IMR-90 (cell line): Measurements from ENCODE around the gene ULK1. TPM values are rescaled to one million over a fixed set of nuclear protein-coding genes. Genes with fewer than 3 reads are reported as not detected.
A peak's percentile ranks its signal among the peaks of the same experiment; 100 is the strongest.

Source experiments
- ATAC-seq: fragments of 200-7000 bp; cut with Tn5 transposase; 2 replicates; pipeline ENCODE4 v1.9.1; 2020; ENCODE audit warnings: low read depth, mild to moderate bottlenecking, moderate library complexity
- BruUV-seq: library from RNA; stranded (reverse); fragments of 400-500 nt; replicated peaks from 2 replicates; lab custom pipeline; 2021; lab: Mats Ljungman, UMichigan
- CTCF ChIA-PET: fragments of 300-600 bp; formaldehyde crosslinking; extraction: SDS; loops from one replicate; lab custom pipeline; 2021; ENCODE audit warnings: antibody characterized with exemption; lab: Yijun Ruan, JAX
- POLR2A ChIA-PET: fragments of 300-600 bp; sonication (Branson Sonifier 250); formaldehyde crosslinking; loops from one replicate; lab custom pipeline; 2022; ENCODE audit warnings: antibody characterized with exemption; ENCODE audit not compliant: unreplicated experiment; lab: Charles Lee
- DNase-seq: peaks from one replicate; pipeline ENCODE4 v3.0.0; 2013
- H2AFZ ChIP-seq: replicated peaks from 2 replicates; pipeline ENCODE3; 2013; ENCODE audit warnings: low read length, mild to moderate bottlenecking; ENCODE audit not compliant: poor library complexity
- H2AK5ac ChIP-seq: 2 replicates; pipeline ENCODE4 v1.6.1; 2013; ENCODE audit warnings: low read depth, low read length, inconsistent platforms
- H2AK9ac ChIP-seq: replicated peaks from 2 replicates; pipeline ENCODE3; 2013; ENCODE audit warnings: mild to moderate bottlenecking, low read depth, low read length, moderate library complexity; ENCODE audit not compliant: poor library complexity
- H2BK120ac ChIP-seq: 2 replicates; pipeline ENCODE4 v1.6.1; 2013; ENCODE audit warnings: low read depth, low read length, inconsistent platforms
- H2BK15ac ChIP-seq: 3 replicates; pipeline ENCODE4 v1.6.1; 2013; ENCODE audit warnings: low read depth, low read length, inconsistent platforms
- H2BK20ac ChIP-seq: 2 replicates; pipeline ENCODE4 v1.6.1; 2013; ENCODE audit warnings: low read depth, mild to moderate bottlenecking, inconsistent platforms, low read length, moderate library complexity
- H2BK5ac ChIP-seq: 2 replicates; pipeline ENCODE4 v1.6.1; 2013; ENCODE audit warnings: mild to moderate bottlenecking, low read depth, low read length, inconsistent platforms; ENCODE audit not compliant: poor library complexity, severe bottlenecking
- H3K14ac ChIP-seq: replicated peaks from 2 replicates; pipeline ENCODE4 v1.6.1; 2013; ENCODE audit warnings: low read depth, low read length, inconsistent platforms
- H3K18ac ChIP-seq: 2 replicates; pipeline ENCODE4 v1.6.1; 2013; ENCODE audit warnings: low read depth, low read length, control low read depth
- H3K23ac ChIP-seq: 2 replicates; pipeline ENCODE4 v1.6.1; 2013; ENCODE audit warnings: low read depth, low read length, inconsistent platforms
- H3K27ac ChIP-seq: 2 replicates; pipeline ENCODE4 v1.5.1; 2013; ENCODE audit warnings: mild to moderate bottlenecking, control low read depth, low read length; ENCODE audit not compliant: insufficient read depth
- H3K27me3 ChIP-seq: 2 replicates; pipeline ENCODE4 v1.6.1; 2013; ENCODE audit warnings: low read length; ENCODE audit not compliant: control insufficient read depth, insufficient read depth
- H3K36me3 ChIP-seq: 2 replicates; pipeline ENCODE4 v1.6.1; 2013; ENCODE audit warnings: low read length, mixed read lengths; ENCODE audit not compliant: control insufficient read depth, insufficient read depth
- H3K4ac ChIP-seq: 2 replicates; pipeline ENCODE4 v1.6.1; 2013; ENCODE audit warnings: low read depth, low read length, inconsistent platforms
- H3K4me1 ChIP-seq: 2 replicates; pipeline ENCODE4 v1.6.1; 2013; ENCODE audit warnings: low read length, mixed read lengths; ENCODE audit not compliant: control insufficient read depth, insufficient read depth
- H3K4me2 ChIP-seq: 2 replicates; pipeline ENCODE4 v1.6.1; 2013; ENCODE audit warnings: low read depth, mild to moderate bottlenecking, control low read depth, low read length, moderate library complexity
- H3K4me3 ChIP-seq: 2 replicates; pipeline ENCODE4 v1.5.1; 2013; ENCODE audit warnings: low read depth, mild to moderate bottlenecking, control low read depth, low read length, moderate library complexity; ENCODE audit not compliant: insufficient read depth
- H3K56ac ChIP-seq: 2 replicates; pipeline ENCODE4 v1.6.1; 2013; ENCODE audit warnings: low read length, inconsistent platforms; ENCODE audit not compliant: insufficient read depth; ENCODE audit errors: extremely low read depth
- H3K79me1 ChIP-seq, 2 experiments: 2 replicates each; pipeline ENCODE4 v1.6.1; 2013; ENCODE audit warnings: low read length in 2 of 2, inconsistent platforms in 1 of 2, low read depth in 1 of 2
- H3K9ac ChIP-seq: 2 replicates; pipeline ENCODE4 v1.6.1; 2013; ENCODE audit warnings: low read depth, low read length, control low read depth
- H3K9me1 ChIP-seq: 2 replicates; pipeline ENCODE4 v1.6.1; 2013; ENCODE audit warnings: low read length, inconsistent platforms; ENCODE audit not compliant: insufficient read depth
- H3K9me3 ChIP-seq: 2 replicates; pipeline ENCODE4 v1.6.1; 2013; ENCODE audit warnings: low read length; ENCODE audit not compliant: control insufficient read depth, insufficient read depth
- H4K20me1 ChIP-seq: 2 replicates; pipeline ENCODE4 v1.6.1; 2013; ENCODE audit warnings: low read length, inconsistent platforms; ENCODE audit not compliant: insufficient read depth
- H4K5ac ChIP-seq: 2 replicates; pipeline ENCODE4 v1.6.1; 2013; ENCODE audit warnings: mild to moderate bottlenecking, low read depth, low read length, control low read depth
- H4K8ac ChIP-seq, 2 experiments: 2 replicates each; pipeline ENCODE4 v1.6.1; 2013; ENCODE audit warnings: low read depth in 2 of 2, low read length in 2 of 2, control low read depth in 1 of 2, inconsistent platforms in 1 of 2
- H4K91ac ChIP-seq: 2 replicates; pipeline ENCODE4 v1.6.1; 2013; ENCODE audit warnings: low read depth, low read length, inconsistent platforms; ENCODE audit not compliant: insufficient read depth
- CEBPB ChIP-seq: IDR thresholded peaks from 2 replicates; pipeline ENCODE4 v1.6.1; 2012; ENCODE audit warnings: low read depth, low read length, improper control_type of control experiment
- CHD1 ChIP-seq: IDR thresholded peaks from 2 replicates; pipeline ENCODE4 v1.6.1; 2012; ENCODE audit warnings: low read depth, low read length, improper control_type of control experiment
- CTCF ChIP-seq: conservative IDR thresholded peaks from 2 replicates; pipeline ENCODE4 v1.5.1; 2012; ENCODE audit warnings: mild to moderate bottlenecking, low read depth, low read length, improper control_type of control experiment
- FOS ChIP-seq: fragments of 150-350 bp; IDR thresholded peaks from 2 replicates; pipeline ENCODE4 v1.6.1; 2016; ENCODE audit warnings: low read depth, low read length
- MAFK ChIP-seq: IDR thresholded peaks from 2 replicates; pipeline ENCODE4 v1.6.1; 2012; ENCODE audit warnings: low read depth, low read length, improper control_type of control experiment
- MAZ ChIP-seq: IDR thresholded peaks from 2 replicates; pipeline ENCODE4 v1.6.1; 2012; ENCODE audit warnings: low read depth, mild to moderate bottlenecking, low read length, improper control_type of control experiment, moderate library complexity, borderline replicate concordance
- MXI1 ChIP-seq: IDR thresholded peaks from 2 replicates; pipeline ENCODE4 v1.6.1; 2012; ENCODE audit warnings: low read depth, mild to moderate bottlenecking, low read length, moderate library complexity, borderline replicate concordance
- NFE2L2 ChIP-seq: fragments of 150-350 bp; IDR thresholded peaks from 2 replicates; pipeline ENCODE4 v1.6.1; 2016; ENCODE audit warnings: low read depth, mild to moderate bottlenecking, low read length
- POLR2A ChIP-seq: IDR thresholded peaks from 2 replicates; pipeline ENCODE4 v1.6.1; 2012; ENCODE audit warnings: mild to moderate bottlenecking, low read depth, low read length
- RCOR1 ChIP-seq: IDR thresholded peaks from 2 replicates; pipeline ENCODE4 v1.6.1; 2012; ENCODE audit warnings: mild to moderate bottlenecking, low read length, improper control_type of control experiment; ENCODE audit not compliant: insufficient replicate concordance
- RFX5 ChIP-seq: IDR thresholded peaks from 2 replicates; pipeline ENCODE4 v1.8.0; 2012; ENCODE audit warnings: low read depth, mild to moderate bottlenecking, low read length, moderate library complexity
- SMC3 ChIP-seq: fragments of 150-350 bp; IDR thresholded peaks from 2 replicates; pipeline ENCODE4 v1.6.1; 2016; ENCODE audit warnings: low read depth, mild to moderate bottlenecking, antibody characterized with exemption, low read length, moderate library complexity
- WGBS, 2 experiments: methylation state at CpG; one replicate each; pipeline versions ENCODE4 v1.1.5 to v1.1.7; 2013; ENCODE audit warnings: missing lambda C conversion rate in 2 of 2; ENCODE audit not compliant: insufficient read length in 1 of 2; ENCODE audit errors: extremely low coverage in 2 of 2; 5-methylcytosine and 5-hydroxymethylcytosine counted together
- dilution Hi-C: fragments of 300-500 bp; cut with HindIII; formaldehyde crosslinking; loops from one replicate; pipeline ENCODE4 v1.14.3; 2018; ENCODE audit warnings: low sequenced_read_pairs; ENCODE audit not compliant: unreplicated experiment
- in situ Hi-C: fragments of 300-500 bp; cut with MboI; formaldehyde crosslinking; loops from 3 replicates; pipeline ENCODE4 v1.14.3; 2019; ENCODE audit warnings: low sequenced_read_pairs, inconsistent platforms, mixed read lengths
- intact Hi-C: fragments of 100-400 bp; cut with micrococcal nuclease; formaldehyde crosslinking; loops from 2 replicates; pipeline ENCODE4 v1.10.0; 2022
- polyA plus RNA-seq, 3 experiments: library from polyadenylated mRNA; depleted of rRNA; stranded (reverse); fragments of >200 nt; gene quantifications; 2 replicates each; pipeline ENCODE4 v1.2.3, GENCODE V29; 2012; ENCODE audit warnings: low replicate concordance in 1 of 3
- total RNA-seq: library from RNA; depleted of rRNA; stranded (reverse); fragments of >200 nt; gene quantifications from 2 replicates; pipeline ENCODE4 v1.2.3, GENCODE V29; 2012
- TF ChIP-seq, protein P1 (sequence below): fragments of 150-350 bp; IDR thresholded peaks from 2 replicates; pipeline ENCODE4 v1.6.1; 2017; ENCODE audit warnings: mild to moderate bottlenecking, antibody characterized with exemption, low read length, low read depth
- TF ChIP-seq, protein P2 (sequence below): fragments of 150-350 bp; IDR thresholded peaks from 2 replicates; pipeline ENCODE4 v1.6.1; 2016; ENCODE audit warnings: low read depth, mild to moderate bottlenecking, low read length, moderate library complexity, borderline replicate concordance

ULK1 gene
- total and polyA plus RNA-seq, 2 of the 4 experiments (the other 2 are of a cell fraction), result 1.8 to 19.2 TPM

GRCh38 chr12:131860472-131861260, 33.8 kb upstream of the ULK1 start:
- Histone ChIP-seq H3K14ac (peak overlapping the region; percentile 99), H4K5ac (peak overlapping the region; percentile 77), H3K56ac (peak overlapping the region; percentile 61; the same call in 1 of the 2 replicates), H3K4me1 (peaks cover 8% of the 10 kb centered on the region), H3K9ac (peak overlapping the region; percentile 28), H3K27me3 (peaks cover 7% of the 10 kb centered on the region; the same call in 1 of the 2 replicates), H4K91ac (peak overlapping the region; percentile 98), H2AFZ (peak overlapping the region; percentile 93), H4K20me1 (no peaks in the 10 kb centered on the region), H2AK9ac (peak overlapping the region; percentile 98), H3K4me3 (peak overlapping the region; percentile 1; the same call in 1 of the 2 replicates), H3K36me3 (no peaks in the 10 kb centered on the region), H3K27ac (peak overlapping the region; percentile 52), H2BK5ac (peak overlapping the region; percentile 39), H4K8ac (peak overlapping the region; percentile 37 to 98; a peak in 3 of 4 replicates), H3K9me1 (peaks cover 7% of the 10 kb centered on the region), H3K18ac (peak overlapping the region; percentile 48), H3K4me2 (peak overlapping the region; percentile 64), H2BK15ac (peak overlapping the region; percentile 86; the same call in 2 of the 3 replicates), H2AK5ac (peak overlapping the region; percentile 98), H3K9me3 (no peaks in the 10 kb centered on the region), H3K4ac (peak overlapping the region; percentile 100), H2BK120ac (peak overlapping the region; percentile 97), H2BK20ac (peak overlapping the region; percentile 100), H3K23ac (peak overlapping the region; percentile 99), H3K79me1 (no peaks in the 10 kb centered on the region)
- intact Hi-C loops, result no loop called here
- no TSS peak for BruUV-seq
- CTCF ChIA-PET, result interaction anchor here (0.6 kb wide), 1 partner anchor 778 kb away, joined by 3 read pairs; no protein-coding TSS in a partner anchor
- WGBS, 2 experiments, result 66% methylated on average over 5 of the region's 22 CpGs; no CpG with 5 or more reads in 1 of the 2 experiments
- POLR2A ChIA-PET, result no interaction called here
- in situ Hi-C loops, result no loop called here
- dilution Hi-C loops, result no loop called here
- DNase-seq, result peak; percentile 57
- ATAC-seq, result peak; percentile 76
- TF ChIP-seq FOS, result no peak
- TF ChIP-seq CHD1, result no peak
- TF ChIP-seq POLR2A, result no peak
- TF ChIP-seq MXI1, result no peak
- TF ChIP-seq RCOR1, result no peak
- TF ChIP-seq MAFK, result no peak
- TF ChIP-seq, protein P1, sequence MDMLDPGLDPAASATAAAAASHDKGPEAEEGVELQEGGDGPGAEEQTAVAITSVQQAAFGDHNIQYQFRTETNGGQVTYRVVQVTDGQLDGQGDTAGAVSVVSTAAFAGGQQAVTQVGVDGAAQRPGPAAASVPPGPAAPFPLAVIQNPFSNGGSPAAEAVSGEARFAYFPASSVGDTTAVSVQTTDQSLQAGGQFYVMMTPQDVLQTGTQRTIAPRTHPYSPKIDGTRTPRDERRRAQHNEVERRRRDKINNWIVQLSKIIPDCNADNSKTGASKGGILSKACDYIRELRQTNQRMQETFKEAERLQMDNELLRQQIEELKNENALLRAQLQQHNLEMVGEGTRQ, result no peak
- TF ChIP-seq RFX5, result no peak
- TF ChIP-seq, protein P2, sequence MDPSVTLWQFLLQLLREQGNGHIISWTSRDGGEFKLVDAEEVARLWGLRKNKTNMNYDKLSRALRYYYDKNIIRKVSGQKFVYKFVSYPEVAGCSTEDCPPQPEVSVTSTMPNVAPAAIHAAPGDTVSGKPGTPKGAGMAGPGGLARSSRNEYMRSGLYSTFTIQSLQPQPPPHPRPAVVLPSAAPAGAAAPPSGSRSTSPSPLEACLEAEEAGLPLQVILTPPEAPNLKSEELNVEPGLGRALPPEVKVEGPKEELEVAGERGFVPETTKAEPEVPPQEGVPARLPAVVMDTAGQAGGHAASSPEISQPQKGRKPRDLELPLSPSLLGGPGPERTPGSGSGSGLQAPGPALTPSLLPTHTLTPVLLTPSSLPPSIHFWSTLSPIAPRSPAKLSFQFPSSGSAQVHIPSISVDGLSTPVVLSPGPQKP, result no peak
- TF ChIP-seq CEBPB, result peak; percentile 97
- TF ChIP-seq SMC3, result no peak
- no peak for TF ChIP-seq CTCF
- TF ChIP-seq MAZ, result peak; percentile 31; the same call in 1 of the 2 replicates
- TF ChIP-seq NFE2L2, result peak; percentile 40; the same call in 1 of the 2 replicates
